AG08396 (cell line): ENCODE results near the gene DDAH1.
A peak's percentile ranks its signal among the peaks of the same experiment; 100 is the strongest.

Experiments used
- DNase-seq: peaks from one replicate; pipeline ENCODE4 v3.0.0; 2012; ENCODE audit warnings: low spot score, mixed read lengths

The DDAH1 gene

GRCh38 chr1:85328713-85329397 lies 136.1 kb downstream of the DDAH1 start:
- DNase-seq: peak; percentile 82

- DNase-seq: no peak
These were observed 137.2 kb downstream of the DDAH1 start for GRCh38 chr1:85327759-85328158.

GRCh38 chr1:85326851-85327250 lies 138.1 kb downstream of the DDAH1 start:
- DNase-seq: no peak

- DNase-seq: no peak
These were observed 138.6 kb downstream of the DDAH1 start for GRCh38 chr1:85326336-85326735.

GRCh38 chr1:85325920-85326319 lies 139.0 kb downstream of the DDAH1 start:
- no peak for DNase-seq

- no peak for DNase-seq
These were observed 141.2 kb downstream of the DDAH1 start for GRCh38 chr1:85323770-85324169.

GRCh38 chr1:85322655-85323054 lies 142.3 kb downstream of the DDAH1 start:
- DNase-seq: no peak

GRCh38 chr1:85321237-85321964 lies 143.6 kb downstream of the DDAH1 start:
- DNase-seq: no peak

- no peak for DNase-seq
These were observed 144.4 kb downstream of the DDAH1 start for GRCh38 chr1:85320371-85321131.

GRCh38 chr1:85319931-85320330 lies 145.0 kb downstream of the DDAH1 start:
- no peak for DNase-seq

GRCh38 chr1:85319491-85319890 lies 145.5 kb downstream of the DDAH1 start:
- no peak for DNase-seq

- no peak for DNase-seq
These were observed 146.7 kb downstream of the DDAH1 start for GRCh38 chr1:85318217-85318616.

GRCh38 chr1:85317560-85317959 lies 147.4 kb downstream of the DDAH1 start:
- no peak for DNase-seq

- no peak for DNase-seq
These were observed 148.6 kb downstream of the DDAH1 start for GRCh38 chr1:85316321-85316720.

- no peak for DNase-seq
These were observed 149.2 kb downstream of the DDAH1 start for GRCh38 chr1:85315789-85316188.

GRCh38 chr1:85314726-85315125 lies 150.2 kb downstream of the DDAH1 start:
- no peak for DNase-seq

GRCh38 chr1:85313888-85314696 lies 150.9 kb downstream of the DDAH1 start:
- DNase-seq: peak; percentile 63

GRCh38 chr1:85311818-85312217 lies 153.1 kb downstream of the DDAH1 start:
- no peak for DNase-seq

- DNase-seq: no peak
These were observed 156.1 kb downstream of the DDAH1 start for GRCh38 chr1:85308833-85309350.

GRCh38 chr1:85307987-85308832 lies 156.7 kb downstream of the DDAH1 start:
- DNase-seq: peak; percentile 72

GRCh38 chr1:85306236-85306635 lies 158.7 kb downstream of the DDAH1 start:
- no peak for DNase-seq
